GM23248 (cell line): Measurements from ENCODE around the gene CD22. TPM values are rescaled to one million over a fixed set of nuclear protein-coding genes. Genes with fewer than 3 reads are reported as not detected.

Experiments used
- DNase-seq: peaks from one replicate; pipeline ENCODE4 v3.0.0-alpha.2; 2015
- H2AFZ ChIP-seq: fragments of 200-600 bp; sonication (generic); 2 replicates; pipeline ENCODE4 v1.6.1; 2016; ENCODE audit warnings: antibody characterized with exemption
- H3F3A ChIP-seq: fragments of 200-600 bp; sonication (generic); 2 replicates; pipeline ENCODE4 v1.6.1; 2016; ENCODE audit warnings: mild to moderate bottlenecking, antibody characterized with exemption, mixed run types; ENCODE audit not compliant: insufficient read depth
- H3K27ac ChIP-seq: fragments of 200-600 bp; sonication (generic); 2 replicates; pipeline ENCODE4 v1.5.1; 2016; ENCODE audit warnings: mild to moderate bottlenecking
- H3K27me3 ChIP-seq: fragments of 200-600 bp; sonication (generic); replicated peaks from 2 replicates; pipeline ENCODE4 v1.6.1; 2016; ENCODE audit warnings: mild to moderate bottlenecking; ENCODE audit not compliant: insufficient read depth
- H3K36me3 ChIP-seq: fragments of 200-600 bp; sonication (generic); 2 replicates; pipeline ENCODE4 v1.6.1; 2016; ENCODE audit warnings: low read depth, mild to moderate bottlenecking
- H3K4me1 ChIP-seq: fragments of 200-600 bp; sonication (generic); 2 replicates; pipeline ENCODE4 v1.6.1; 2016; ENCODE audit warnings: mild to moderate bottlenecking; ENCODE audit not compliant: insufficient read depth
- H3K4me2 ChIP-seq: fragments of 200-600 bp; sonication (generic); one replicate; pipeline ENCODE4 v1.6.1; 2016; ENCODE audit warnings: mild to moderate bottlenecking; ENCODE audit not compliant: unreplicated experiment
- H3K4me3 ChIP-seq: fragments of 200-600 bp; sonication (generic); 2 replicates; pipeline ENCODE4 v1.5.1; 2016; ENCODE audit warnings: mild to moderate bottlenecking
- H3K79me2 ChIP-seq: fragments of 200-600 bp; sonication (generic); 2 replicates; pipeline ENCODE4 v1.6.1; 2016; ENCODE audit warnings: mild to moderate bottlenecking; ENCODE audit not compliant: insufficient read depth
- H3K9ac ChIP-seq: fragments of 200-600 bp; sonication (generic); 2 replicates; pipeline ENCODE4 v1.6.1; 2016; ENCODE audit warnings: mild to moderate bottlenecking
- H3K9me2 ChIP-seq: fragments of 200-600 bp; sonication (generic); 2 replicates; pipeline ENCODE4 v1.6.1; 2016; ENCODE audit warnings: mixed run types, mild to moderate bottlenecking, moderate library complexity; ENCODE audit not compliant: insufficient read depth
- H3K9me3 ChIP-seq: fragments of 200-600 bp; sonication (generic); one replicate; pipeline ENCODE4 v1.6.1; 2017; ENCODE audit warnings: low read depth
- H4K20me1 ChIP-seq: fragments of 200-600 bp; sonication (generic); 2 replicates; pipeline ENCODE4 v1.6.0; 2016; ENCODE audit not compliant: insufficient read depth
- EZH2 ChIP-seq: fragments of 200-600 bp; sonication (generic); IDR thresholded peaks from 2 replicates; pipeline ENCODE4 v1.6.1; 2018; ENCODE audit warnings: antibody characterized with exemption, mild to moderate bottlenecking; ENCODE audit not compliant: insufficient read depth, poor library complexity, severe bottlenecking
- EZH2phosphoT487 ChIP-seq: fragments of 200-600 bp; sonication (generic); IDR thresholded peaks from 2 replicates; pipeline ENCODE4 v1.6.1; 2018; ENCODE audit warnings: antibody characterized with exemption, moderate library complexity, mild to moderate bottlenecking, low read depth; ENCODE audit not compliant: insufficient read depth
- WGBS, 2 experiments: methylation state at CpG; one replicate each; pipeline ENCODE4 v1.1.6; 2015 to 2017; ENCODE audit warnings: low lambda C conversion rate in 2 of 2, low coverage in 1 of 2; ENCODE audit errors: missing lambda C conversion rate in 2 of 2; 5-methylcytosine and 5-hydroxymethylcytosine counted together
- in situ Hi-C: fragments of 300-500 bp; cut with MboI; formaldehyde crosslinking; loops from 2 replicates; pipeline ENCODE4 v1.15.0; 2020
- polyA plus RNA-seq: library from polyadenylated mRNA; unstranded; fragments of >200 nt; fragmentation: Nextera tagmentation; extraction: Ambion mirVana; gene quantifications from 2 replicates; pipeline ENCODE4 v1.2.1, GENCODE V29; 2016
- total RNA-seq: library from RNA; depleted of rRNA; stranded (reverse); fragments of >200 nt; shearing (Covaris generic); gene quantifications from 2 replicates; pipeline ENCODE4 v1.2.3, GENCODE V29; 2014

CD22 gene
- total and polyA plus RNA-seq, 2 experiments from 2014 or later, result 0.28 TPM; not detected in 1

- Histone ChIP-seq H3K4me1 (no peaks in the 10 kb centered on the region), H3K4me2 (no peak overlapping the region), H3K9me3 (no peaks in the 10 kb centered on the region), H3K36me3 (no peaks in the 10 kb centered on the region), H2AFZ (no peak overlapping the region), H3K79me2 (no peaks in the 10 kb centered on the region), H3K4me3 (no peak overlapping the region), H4K20me1 (no peaks in the 10 kb centered on the region), H3K9me2 (no peaks in the 10 kb centered on the region), H3F3A (no peaks in the 10 kb centered on the region), H3K9ac (no peak overlapping the region), H3K27me3 (peaks cover 11% of the 10 kb centered on the region), H3K27ac (no peak overlapping the region)
- WGBS, 2 experiments, result 73 to 80% methylated on average over 42 to 46 of the region's 47 CpGs
- no peak for DNase-seq
- in situ Hi-C loops, result loop anchor here (10.0 kb wide), 1 partner anchor 143 kb away; the partner anchor contains the start of gene KRTDAP
- no peak for TF ChIP-seq EZH2phosphoT487
- TF ChIP-seq EZH2, result no peak
Observed at GRCh38 chr19:35351411-35352176, 22.6 kb downstream of the CD22 start.

- H3K4me3 ChIP-seq, result no peak overlapping the region
- in situ Hi-C loops, result loop anchor here (10.0 kb wide), 1 partner anchor 143 kb away; the partner anchor contains the start of gene KRTDAP
- no peaks in the 10 kb centered on the region for H4K20me1 ChIP-seq
- H3K4me1 ChIP-seq, result no peaks in the 10 kb centered on the region
- H3K9me2 ChIP-seq, result no peaks in the 10 kb centered on the region
- TF ChIP-seq EZH2, result no peak
- TF ChIP-seq EZH2phosphoT487, result no peak
- H3K9me3 ChIP-seq, result no peaks in the 10 kb centered on the region
- DNase-seq, result no peak
- no peak overlapping the region for H3K4me2 ChIP-seq
- no peak overlapping the region for H3K9ac ChIP-seq
- no peak overlapping the region for H3K27ac ChIP-seq
- H3K36me3 ChIP-seq, result no peaks in the 10 kb centered on the region
- no peak overlapping the region for H2AFZ ChIP-seq
- no peaks in the 10 kb centered on the region for H3F3A ChIP-seq
- no peaks in the 10 kb centered on the region for H3K79me2 ChIP-seq
- WGBS, 2 experiments, result 61 to 71% methylated on average over 18 of the region's 18 CpGs
- peaks cover 8% of the 10 kb centered on the region for H3K27me3 ChIP-seq
Observed at GRCh38 chr19:35352177-35352447, 23.1 kb downstream of the CD22 start.

DNA sequence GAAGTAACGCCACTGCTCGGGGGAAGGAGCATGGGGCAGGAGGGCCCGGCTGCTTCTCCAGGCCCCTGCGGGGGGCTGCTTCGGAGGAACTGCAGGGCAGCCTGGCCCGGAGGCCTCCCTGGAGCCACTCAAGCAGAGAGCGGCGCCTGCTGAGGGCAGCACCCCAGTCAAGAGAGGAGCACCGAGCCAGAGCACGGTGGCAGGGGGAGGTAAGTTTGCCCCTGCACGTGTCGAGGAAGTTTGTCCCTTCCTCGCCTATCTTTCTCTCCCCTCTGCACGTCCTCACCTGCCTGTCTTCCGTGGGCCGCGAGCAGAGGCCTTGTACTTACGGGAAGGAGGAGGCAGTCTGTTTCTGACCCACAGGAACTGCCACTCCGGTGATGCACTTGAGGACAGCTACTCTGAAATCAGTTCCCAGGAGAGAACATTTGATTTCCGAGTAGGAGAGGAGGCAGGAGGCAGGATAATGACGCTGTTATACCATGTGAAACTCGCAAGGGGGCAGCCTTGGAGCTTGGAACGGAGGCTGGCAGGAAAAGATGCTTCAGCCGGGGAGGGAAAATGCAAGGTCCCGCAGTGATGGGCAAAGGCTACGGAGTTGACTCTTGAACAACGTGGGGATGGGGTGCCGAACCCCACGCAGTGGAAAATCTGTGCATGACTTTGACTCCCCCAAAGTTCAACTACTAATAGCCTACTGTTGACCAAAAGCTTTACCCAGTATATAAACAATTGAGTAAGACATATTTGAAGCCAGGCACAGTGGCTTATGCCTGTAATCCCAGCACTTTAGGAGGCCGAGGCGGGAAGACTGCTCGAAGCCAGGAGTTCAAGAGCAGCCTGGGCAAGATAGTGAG is 23.7 kb downstream of the CD22 start:
- no peaks in the 10 kb centered on the region for H4K20me1 ChIP-seq
- peak; percentile 83 for DNase-seq
- no peak for TF ChIP-seq EZH2phosphoT487
- TF ChIP-seq EZH2, result no peak
- H3K9ac ChIP-seq, result no peak overlapping the region
- H3K27me3 ChIP-seq, result peaks cover 3% of the 10 kb centered on the region
- H3F3A ChIP-seq, result no peaks in the 10 kb centered on the region
- no peaks in the 10 kb centered on the region for H3K4me1 ChIP-seq
- no peaks in the 10 kb centered on the region for H3K36me3 ChIP-seq
- in situ Hi-C loops, result loop anchor here (10.0 kb wide), 1 partner anchor 142 kb away; the partner anchor contains the start of gene KRTDAP
- H3K9me3 ChIP-seq, result no peaks in the 10 kb centered on the region
- H3K4me2 ChIP-seq, result no peak overlapping the region
- WGBS, 2 experiments, result 24 to 26% methylated on average over 29 to 31 of the region's 32 CpGs
- no peak overlapping the region for H3K4me3 ChIP-seq
- no peak overlapping the region for H2AFZ ChIP-seq
- H3K9me2 ChIP-seq, result no peaks in the 10 kb centered on the region
- no peak overlapping the region for H3K27ac ChIP-seq
- no peaks in the 10 kb centered on the region for H3K79me2 ChIP-seq

DNA sequence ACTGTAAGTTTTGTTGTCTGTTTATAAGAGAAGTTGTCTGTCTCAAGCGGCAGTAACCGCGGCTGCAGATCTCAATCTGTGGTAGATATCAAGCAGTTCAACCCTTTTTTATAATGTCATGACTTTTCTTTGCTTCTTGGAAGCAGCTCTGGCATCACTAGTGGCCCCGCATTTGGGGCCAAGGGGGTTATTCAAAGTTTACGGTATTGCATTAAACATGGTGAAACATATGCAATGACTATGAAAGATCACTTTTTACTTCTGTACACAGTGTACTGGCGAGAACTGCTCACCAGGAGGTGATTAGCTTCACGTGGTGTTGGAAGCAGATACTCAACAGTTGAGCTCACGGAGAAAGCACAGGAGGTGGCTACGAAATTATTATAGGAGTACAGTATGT is 24.6 kb downstream of the CD22 start:
- Histone ChIP-seq H3K27ac (no peak overlapping the region), H3K9me2 (no peaks in the 10 kb centered on the region), H3F3A (no peaks in the 10 kb centered on the region), H3K4me2 (no peak overlapping the region), H3K27me3 (peaks cover 3% of the 10 kb centered on the region), H3K4me3 (no peak overlapping the region), H3K79me2 (no peaks in the 10 kb centered on the region), H3K9me3 (no peaks in the 10 kb centered on the region), H3K4me1 (no peaks in the 10 kb centered on the region), H2AFZ (no peak overlapping the region), H3K9ac (no peak overlapping the region), H4K20me1 (no peaks in the 10 kb centered on the region), H3K36me3 (no peaks in the 10 kb centered on the region)
- DNase-seq, result no peak
- TF ChIP-seq EZH2phosphoT487, result no peak
- no peak for TF ChIP-seq EZH2
- 60% methylated on average over 9 of the region's 9 CpGs for WGBS, 2 experiments
- in situ Hi-C loops, result loop anchor here (10.0 kb wide), 1 partner anchor 141 kb away; the partner anchor contains the start of gene KRTDAP
